ENCODE results near the gene SCGB1C2. TPM values are rescaled to one million over a fixed set of nuclear protein-coding genes. Genes with fewer than 3 reads are reported as not detected.

Gene SCGB1C2
- total RNA-seq, 1 experiment from 2014 or later = not detected

DNA sequence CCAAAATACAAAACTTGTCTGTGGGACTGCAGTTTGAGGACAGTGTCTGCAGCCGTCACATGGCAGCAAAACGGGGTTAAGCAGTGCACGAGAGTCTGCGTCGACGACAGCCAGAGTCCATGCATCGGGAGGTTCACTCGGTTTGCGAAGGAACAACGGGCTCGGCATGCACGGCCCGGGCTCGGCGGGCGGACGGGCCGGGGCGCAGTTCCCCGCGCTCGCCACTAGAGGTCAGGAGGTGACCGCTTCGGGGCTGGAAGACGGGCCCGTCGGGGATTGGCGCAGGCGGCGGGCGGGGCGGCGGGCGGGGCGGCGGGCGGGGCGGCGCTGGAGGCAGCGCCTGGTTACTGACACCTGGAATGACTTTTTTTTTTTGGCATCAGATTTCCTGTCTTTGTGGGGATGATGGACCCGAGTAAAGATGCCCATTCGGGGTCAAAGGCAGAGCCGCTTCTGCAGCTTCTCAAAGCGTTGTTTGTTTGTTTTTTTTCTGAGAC is 6.5 kb downstream of the SCGB1C2 start:
- ChIA-PET CTCF (interaction anchor here (0.8 kb wide), 1 partner anchor 19 kb away, joined by 3 read pairs; no protein-coding TSS in a partner anchor), POLR2A (no interaction called here)
- Mint-ChIP-seq H3K27me3 (ENCODE audit: low read depth) (peaks cover 3% of the 10 kb centered on the region), H3K4me3 (no peak overlapping the region), H3K27ac (no peak overlapping the region), H3K36me3 (peaks cover 3% of the 10 kb centered on the region; the same call in 1 of the 2 replicates), H3K9me3 (peaks cover 6% of the 10 kb centered on the region), H3K4me1 (no peaks in the 10 kb centered on the region)
- ATAC-seq (peak; percentile 84), DNase-seq (ENCODE audit: low spot score) (peak; percentile 92)
- TF ChIP-seq TP53 (CRISPR knock-in tag; IDR thresholded peaks at IDR 0.05) (0 out of 2 replicates have a peak, but pooled peaks have one; percentile 36), FOXP1 (CRISPR knock-in tag; IDR thresholded peaks at IDR 0.05; ENCODE audit: borderline replicate concordance) (0 out of 2 replicates have a peak, but pooled peaks have one; percentile 37), FOXK1 (CRISPR knock-in tag; IDR thresholded peaks at IDR 0.05) (0 out of 2 replicates have a peak, but pooled peaks have one; percentile 22), JAZF1 (CRISPR knock-in tag; IDR thresholded peaks at IDR 0.05) (no peak), PRRX2 (CRISPR knock-in tag; IDR thresholded peaks at IDR 0.05) (no peak), ZNF121 (CRISPR knock-in tag; IDR thresholded peaks at IDR 0.05) (peak; percentile 51)
- TF ChIP-seq, protein P1, sequence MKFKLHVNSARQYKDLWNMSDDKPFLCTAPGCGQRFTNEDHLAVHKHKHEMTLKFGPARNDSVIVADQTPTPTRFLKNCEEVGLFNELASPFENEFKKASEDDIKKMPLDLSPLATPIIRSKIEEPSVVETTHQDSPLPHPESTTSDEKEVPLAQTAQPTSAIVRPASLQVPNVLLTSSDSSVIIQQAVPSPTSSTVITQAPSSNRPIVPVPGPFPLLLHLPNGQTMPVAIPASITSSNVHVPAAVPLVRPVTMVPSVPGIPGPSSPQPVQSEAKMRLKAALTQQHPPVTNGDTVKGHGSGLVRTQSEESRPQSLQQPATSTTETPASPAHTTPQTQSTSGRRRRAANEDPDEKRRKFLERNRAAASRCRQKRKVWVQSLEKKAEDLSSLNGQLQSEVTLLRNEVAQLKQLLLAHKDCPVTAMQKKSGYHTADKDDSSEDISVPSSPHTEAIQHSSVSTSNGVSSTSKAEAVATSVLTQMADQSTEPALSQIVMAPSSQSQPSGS (CRISPR knock-in tag; IDR thresholded peaks at IDR 0.05; ENCODE audit: borderline replicate concordance, low read depth) = no peak
- TF ChIP-seq, protein P2, sequence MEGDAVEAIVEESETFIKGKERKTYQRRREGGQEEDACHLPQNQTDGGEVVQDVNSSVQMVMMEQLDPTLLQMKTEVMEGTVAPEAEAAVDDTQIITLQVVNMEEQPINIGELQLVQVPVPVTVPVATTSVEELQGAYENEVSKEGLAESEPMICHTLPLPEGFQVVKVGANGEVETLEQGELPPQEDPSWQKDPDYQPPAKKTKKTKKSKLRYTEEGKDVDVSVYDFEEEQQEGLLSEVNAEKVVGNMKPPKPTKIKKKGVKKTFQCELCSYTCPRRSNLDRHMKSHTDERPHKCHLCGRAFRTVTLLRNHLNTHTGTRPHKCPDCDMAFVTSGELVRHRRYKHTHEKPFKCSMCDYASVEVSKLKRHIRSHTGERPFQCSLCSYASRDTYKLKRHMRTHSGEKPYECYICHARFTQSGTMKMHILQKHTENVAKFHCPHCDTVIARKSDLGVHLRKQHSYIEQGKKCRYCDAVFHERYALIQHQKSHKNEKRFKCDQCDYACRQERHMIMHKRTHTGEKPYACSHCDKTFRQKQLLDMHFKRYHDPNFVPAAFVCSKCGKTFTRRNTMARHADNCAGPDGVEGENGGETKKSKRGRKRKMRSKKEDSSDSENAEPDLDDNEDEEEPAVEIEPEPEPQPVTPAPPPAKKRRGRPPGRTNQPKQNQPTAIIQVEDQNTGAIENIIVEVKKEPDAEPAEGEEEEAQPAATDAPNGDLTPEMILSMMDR (IDR thresholded peaks at IDR 0.05) = peak; percentile 96
- TF ChIP-seq, protein P3, sequence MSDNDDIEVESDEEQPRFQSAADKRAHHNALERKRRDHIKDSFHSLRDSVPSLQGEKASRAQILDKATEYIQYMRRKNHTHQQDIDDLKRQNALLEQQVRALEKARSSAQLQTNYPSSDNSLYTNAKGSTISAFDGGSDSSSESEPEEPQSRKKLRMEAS (CRISPR knock-in tag; IDR thresholded peaks at IDR 0.05) = peak; percentile 82; the same call in 1 of the 2 replicates

DNA sequence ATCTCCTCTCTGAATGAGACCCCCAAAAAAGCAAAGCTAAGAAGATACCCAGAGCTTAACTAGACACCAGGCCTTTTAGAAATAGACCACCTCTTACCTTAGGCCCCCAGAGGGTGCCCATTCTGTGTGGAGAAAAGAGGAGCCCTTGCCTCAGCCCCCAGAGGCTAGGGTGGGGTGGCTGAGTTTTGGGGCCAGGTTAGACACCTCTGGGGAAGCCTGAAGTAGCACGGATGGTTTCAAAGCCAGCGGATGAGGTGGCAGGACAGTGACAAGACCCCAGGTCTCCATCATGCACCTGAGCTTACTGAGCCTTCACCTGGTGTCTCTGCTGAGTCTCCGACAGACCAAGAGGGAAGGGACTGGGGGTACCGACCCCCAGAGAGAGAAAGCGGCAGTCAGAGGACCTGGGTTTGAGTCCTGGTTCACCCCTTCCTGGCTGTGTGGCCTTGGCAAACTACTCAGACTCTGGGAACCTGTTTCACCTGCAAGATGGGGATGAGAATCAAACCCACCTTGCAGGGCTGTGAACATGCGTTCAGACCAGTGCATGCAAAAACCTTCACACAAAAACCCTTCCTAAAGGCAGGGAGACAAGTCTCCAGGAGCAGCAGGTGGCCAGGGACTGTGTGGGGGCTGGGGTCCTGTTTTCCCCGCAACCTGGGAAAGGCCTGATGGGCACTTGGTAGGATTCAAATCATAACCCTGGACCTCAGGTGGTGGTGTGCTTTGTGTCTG is 7.7 kb downstream of the SCGB1C2 start:
- TF ChIP-seq PRRX2 (CRISPR knock-in tag; IDR thresholded peaks at IDR 0.05) (no peak), SMAD4 (CRISPR knock-in tag; IDR thresholded peaks at IDR 0.05) (no peak), MYBL2 (CRISPR knock-in tag; IDR thresholded peaks at IDR 0.05) (no peak)
- Mint-ChIP-seq H3K36me3 (no peaks in the 10 kb centered on the region), H3K9me3 (no peaks in the 10 kb centered on the region), H3K4me1 (no peaks in the 10 kb centered on the region), H3K4me3 (no peak overlapping the region), H3K27ac (no peak overlapping the region), H3K27me3 (ENCODE audit: low read depth) (no peaks in the 10 kb centered on the region)
- DNase-seq (ENCODE audit: low spot score) = no peak
- ChIA-PET CTCF (interaction anchor here (0.8 kb wide), 2 partner anchors 17 to 165 kb away, joined by 3 read pairs; no protein-coding TSS in a partner anchor), POLR2A (no interaction called here)
- ATAC-seq = no peak

DNA sequence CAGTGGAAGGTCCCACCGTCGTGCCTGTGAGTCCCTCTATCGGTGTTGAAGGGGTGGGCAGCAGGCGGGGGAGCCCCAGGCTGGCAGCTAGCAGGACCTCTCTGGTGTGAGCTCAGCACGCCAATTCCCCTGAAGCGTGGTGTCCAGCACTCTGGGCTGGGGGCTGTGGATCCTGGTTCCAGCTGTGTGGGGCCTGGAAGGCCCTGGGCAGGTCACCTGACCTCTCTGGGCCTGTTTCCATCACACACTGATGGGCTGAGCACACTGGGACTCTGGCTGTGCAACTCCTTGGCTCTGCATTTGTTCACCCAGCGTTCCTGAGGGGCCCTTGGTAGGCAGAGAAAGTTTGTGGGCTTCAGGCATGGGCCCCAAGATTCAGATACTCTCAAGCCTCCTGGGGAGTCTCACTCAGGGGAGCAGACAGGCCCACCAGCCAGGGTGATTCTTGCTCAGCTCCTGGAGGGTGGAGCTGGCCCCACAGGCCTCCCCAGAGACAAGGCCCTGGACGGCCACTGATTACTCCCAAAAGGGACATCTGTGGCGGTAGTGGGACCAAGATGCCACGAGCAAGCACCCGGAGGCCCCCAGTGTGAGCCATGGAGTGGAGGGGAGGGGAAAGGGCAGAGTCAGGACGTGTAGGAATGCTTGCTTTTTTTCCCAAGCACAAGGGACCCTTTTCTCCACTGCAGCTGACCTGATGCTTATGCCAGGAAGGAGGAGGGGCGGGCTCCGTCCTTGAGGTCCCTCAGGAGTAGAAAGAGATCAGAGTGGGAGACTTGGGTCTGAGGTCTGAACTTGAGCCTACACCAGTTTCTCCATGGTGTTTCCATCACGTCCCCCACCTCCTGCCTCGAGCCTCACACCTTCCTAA is 8.5 kb downstream of the SCGB1C2 start:
- Mint-ChIP-seq H3K4me3 (no peak overlapping the region), H3K27ac (no peak overlapping the region), H3K36me3 (no peaks in the 10 kb centered on the region), H3K9me3 (no peaks in the 10 kb centered on the region), H3K27me3 (ENCODE audit: low read depth) (no peaks in the 10 kb centered on the region), H3K4me1 (no peaks in the 10 kb centered on the region)
- no peak for DNase-seq (ENCODE audit: low spot score)
- TF ChIP-seq GTF2I (CRISPR knock-in tag; conservative IDR thresholded peaks at IDR 0.05) = no peak
- TF ChIP-seq, protein P4, sequence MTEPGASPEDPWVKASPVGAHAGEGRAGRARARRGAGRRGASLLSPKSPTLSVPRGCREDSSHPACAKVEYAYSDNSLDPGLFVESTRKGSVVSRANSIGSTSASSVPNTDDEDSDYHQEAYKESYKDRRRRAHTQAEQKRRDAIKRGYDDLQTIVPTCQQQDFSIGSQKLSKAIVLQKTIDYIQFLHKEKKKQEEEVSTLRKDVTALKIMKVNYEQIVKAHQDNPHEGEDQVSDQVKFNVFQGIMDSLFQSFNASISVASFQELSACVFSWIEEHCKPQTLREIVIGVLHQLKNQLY (CRISPR knock-in tag; IDR thresholded peaks at IDR 0.05) = no peak
- TF ChIP-seq, protein P5, sequence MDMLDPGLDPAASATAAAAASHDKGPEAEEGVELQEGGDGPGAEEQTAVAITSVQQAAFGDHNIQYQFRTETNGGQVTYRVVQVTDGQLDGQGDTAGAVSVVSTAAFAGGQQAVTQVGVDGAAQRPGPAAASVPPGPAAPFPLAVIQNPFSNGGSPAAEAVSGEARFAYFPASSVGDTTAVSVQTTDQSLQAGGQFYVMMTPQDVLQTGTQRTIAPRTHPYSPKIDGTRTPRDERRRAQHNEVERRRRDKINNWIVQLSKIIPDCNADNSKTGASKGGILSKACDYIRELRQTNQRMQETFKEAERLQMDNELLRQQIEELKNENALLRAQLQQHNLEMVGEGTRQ (CRISPR knock-in tag; IDR thresholded peaks at IDR 0.05) = peak; percentile 35; the same call in 1 of the 2 replicates
- CTCF ChIA-PET = no interaction called here
- POLR2A ChIA-PET = no interaction called here
- no peak for ATAC-seq

Measured in WTC11 (cell line).